Heart left ventricle (tissue), 16 donors: Measurements from ENCODE around the gene ATXN7L1. TPM values are rescaled to one million over a fixed set of nuclear protein-coding genes. Genes with fewer than 3 reads are reported as not detected.
"Not testable (repeated sequence)": the region's sequence is repeated elsewhere in the genome, so short reads cannot be mapped to it uniquely, and the experiment has no call there.

ENCODE experiments used
- ATAC-seq, 4 donors: fragments of 200-7000 bp; cut with Tn5 transposase; one replicate each; pipeline ENCODE4 v1.9.1; 2020 to 2022; ENCODE audit warnings: moderate library complexity in 4 of 4, mild to moderate bottlenecking in 3 of 4, moderate number of reproducible peaks in 1 of 4
- DNase-seq, 5 donors: peaks; one replicate each; pipeline ENCODE4 v3.0.0-alpha.2; 2020
- H3K27ac ChIP-seq, 12 donors: fragments of 200-600 bp; sonication (generic) in 4 of 12; one replicate each; pipeline versions ENCODE4 v1.5.0 to v1.8.0; 2016 to 2022; ENCODE audit warnings: mild to moderate bottlenecking in 2 of 12
- H3K27me3 ChIP-seq, 9 donors: fragments of 200-600 bp; sonication (generic) in 2 of 9; one replicate each; pipeline versions ENCODE4 v1.5.1 to v1.8.0; 2016 to 2022; ENCODE audit warnings: mild to moderate bottlenecking in 3 of 9
- H3K36me3 ChIP-seq, 9 donors: fragments of 200-600 bp; sonication (generic) in 2 of 9; one replicate each; pipeline versions ENCODE4 v1.5.0 to v1.8.0; 2018 to 2022; ENCODE audit warnings: mild to moderate bottlenecking in 2 of 9
- H3K4me1 ChIP-seq, 12 donors: fragments of 200-600 bp; sonication (generic) in 4 of 12; one replicate each; pipeline versions ENCODE4 v1.5.0 to v1.8.0; 2016 to 2022; ENCODE audit warnings: mild to moderate bottlenecking in 3 of 12
- H3K4me3 ChIP-seq, 12 donors: fragments of 200-600 bp; sonication (generic) in 4 of 12; one replicate each; pipeline versions ENCODE4 v1.5.0 to v1.8.0; 2017 to 2022; ENCODE audit warnings: mild to moderate bottlenecking in 9 of 12, moderate library complexity in 4 of 12
- H3K9me3 ChIP-seq, 12 donors: fragments of 200-600 bp; sonication (generic) in 4 of 12; one replicate each; pipeline versions ENCODE4 v1.5.0 to v1.8.0; 2016 to 2022; ENCODE audit warnings: mild to moderate bottlenecking in 1 of 12
- CTCF ChIP-seq, 12 donors: fragments of 200-600 bp; sonication (generic) in 4 of 12; IDR thresholded peaks; one replicate each; pipeline versions ENCODE4 v1.5.0 to v1.8.0; 2018 to 2022; ENCODE audit warnings: antibody characterized with exemption in 12 of 12, mild to moderate bottlenecking in 5 of 12
- POLR2A ChIP-seq, 2 donors: fragments of 450-650 bp; IDR thresholded peaks; one replicate each; pipeline ENCODE4 v1.6.1; 2017; ENCODE audit warnings: antibody characterized with exemption in 2 of 2, mild to moderate bottlenecking in 2 of 2, moderate library complexity in 2 of 2
- WGBS, 4 donors: extraction: QIAGEN DNeasy Blood & Tissue Kit in 2 of 4; methylation state at CpG; one replicate each; pipeline versions ENCODE4 v1.1.5 to v1.1.7; 2013 to 2018; 5-methylcytosine and 5-hydroxymethylcytosine counted together
- intact Hi-C, 10 donors: fragments of 100-400 bp; cut with DNase I; formaldehyde crosslinking; loops; one replicate each; pipeline versions ENCODE4 v1.11.1 to v1.14.2; 2022
- polyA plus RNA-seq, 2 donors: library from polyadenylated mRNA; stranded (reverse); fragments of 200-250 nt; gene quantifications; one replicate each; pipeline ENCODE4 v1.2.3, GENCODE V29; 2013
- total RNA-seq, 9 donors: library from RNA; depleted of rRNA in 2 of 9; stranded (reverse); fragments of >200 nt in 2 of 9; fragmentation: NEBNext Ultra II Directional in 3 of 9; extraction: Animal tissue kit (Norgen Biotek cat#: 25700) in 3 of 9; gene quantifications; one replicate each; pipeline versions ENCODE4 v1.1.0 to v1.2.4, GENCODE V29; 2016 to 2023
- donor health status: ischemic (EF 13 %, LVEDD 7.1; RV severe dilation, severe dysfunction).
- donor health status: healthy with polysubstance abuse.
- donor health status: DM: no; HTN: yes; CAD: no.
- donor health status: DM: no; HTN: no; CAD: no.
- donor health status: ischemic (EF 25% LVEDD 6.9; RV normal size, moderate dysfunction).
- donor health status: ischemic (EF 25% LVEDD 5.7; RV mildly dilated, moderate dysfunction).
- donor health status: healthy.
- donor health status: DM: yes; HTN: yes; CAD: no.
- donor health status: ischemic (EF 35%, LVEDD 5.7; RV mildly dilated, moderate dysfunction).
- donor health status: nonischemic (EF 11% LVEDD 7.7; RV severe dilation, severe dysfunction).
- donor health status: DM: yes; HTN: yes; CAD: no.
- donor health status: PGD.
- donor health status: ischemic (EF 29% LVEDD 5.4; RV normal size, mild dysfunction).
- donor health status: nonischemic (EF 23%, LVEDD 6.1; RV moderate dilation, normal function).

ATXN7L1 gene
- total and polyA plus RNA-seq, 11 donors = 2.0 to 10.6 (median 3.6) TPM

DNA sequence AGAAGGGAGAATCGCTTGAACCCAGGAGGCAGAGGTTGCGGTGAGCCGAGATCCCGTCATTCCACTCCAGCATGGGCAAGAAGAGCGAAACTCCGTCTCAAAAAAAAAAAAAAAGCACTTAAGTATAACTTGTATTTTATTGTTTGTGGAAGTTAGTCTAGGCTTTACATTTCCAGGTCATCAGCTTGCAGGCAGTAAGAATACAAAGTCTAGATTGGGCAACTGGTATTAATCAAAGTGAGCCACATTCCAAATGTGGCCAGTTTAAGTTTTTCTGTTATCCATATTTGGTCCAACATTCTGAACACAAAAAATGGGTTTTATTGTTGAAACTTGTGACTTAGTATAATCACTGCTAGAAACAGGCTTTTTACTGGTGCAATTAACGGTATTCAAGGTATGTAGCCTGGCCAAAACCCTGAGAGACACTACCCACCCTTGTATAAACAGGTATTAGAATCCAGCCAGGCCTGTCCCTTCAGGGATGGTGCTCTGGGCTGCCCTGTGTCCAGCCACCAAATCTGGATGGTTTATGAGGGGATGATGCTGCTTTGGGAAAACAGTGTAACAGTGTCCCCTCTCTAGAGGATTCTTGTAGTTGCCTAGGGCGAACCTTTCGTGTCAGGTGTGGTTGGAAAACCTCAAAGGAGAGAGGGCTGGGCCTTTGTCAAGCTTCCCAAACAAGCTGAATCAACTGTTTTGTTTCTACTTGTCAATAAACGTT lies 173.0 kb downstream of the ATXN7L1 start:
- 95 to 99% (median 96%) methylated on average over 10 of the region's 10 CpGs for WGBS, 4 donors
- TF ChIP-seq POLR2A (IDR thresholded peaks at IDR 0.05) (no peak), CTCF (IDR thresholded peaks at IDR 0.05) (no peak)
- no peak for DNase-seq
- Histone ChIP-seq H3K27ac (no peak overlapping the region), H3K9me3 (no peaks in the 10 kb centered on the region), H3K4me1 (peaks cover 0 to 11% (median 3%) of the 10 kb centered on the region in 12 donors), H3K36me3 (no peaks in the 10 kb centered on the region), H3K4me3 (no peak overlapping the region), H3K27me3 (no peaks in the 10 kb centered on the region)
- ATAC-seq = no peak
- intact Hi-C loops = no loop called here

- DNase-seq = no peak
- 84 to 96% (median 95%) methylated on average over 8 of the region's 8 CpGs for WGBS, 4 donors
- no peak for ATAC-seq
- H3K27ac ChIP-seq = no peak overlapping the region
- no peaks in the 10 kb centered on the region for H3K4me1 ChIP-seq
- H3K4me3 ChIP-seq = no peak overlapping the region
- no peaks in the 10 kb centered on the region for H3K27me3 ChIP-seq
- no peaks in the 10 kb centered on the region for H3K9me3 ChIP-seq
- peaks cover 0 to 3% (median 0%) of the 10 kb centered on the region in 9 donors for H3K36me3 ChIP-seq
- TF ChIP-seq CTCF (IDR thresholded peaks at IDR 0.05) (no peak), POLR2A (IDR thresholded peaks at IDR 0.05) (no peak)
- intact Hi-C loops = no loop called here
Measured at GRCh38 chr7:105699568-105700236, 176.7 kb downstream of the ATXN7L1 start.

DNA sequence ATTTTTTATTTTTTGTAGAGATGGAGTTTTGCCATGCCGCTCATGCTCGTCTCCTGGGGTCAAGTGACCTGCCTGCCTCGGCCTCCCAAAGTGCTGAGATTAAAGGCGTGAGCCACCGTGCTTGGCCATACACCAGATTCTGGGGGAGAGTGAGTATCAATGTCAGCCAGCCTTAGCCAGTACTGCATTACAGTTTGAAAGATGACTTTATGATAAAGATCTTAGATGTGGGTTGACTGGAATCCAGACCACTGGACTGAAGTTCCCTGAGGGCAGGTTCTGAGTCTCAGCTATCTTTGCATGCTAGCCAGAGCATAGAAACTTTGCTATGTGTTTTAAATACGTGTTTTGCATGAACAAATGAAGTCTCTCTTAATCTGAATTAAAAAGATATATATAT lies 177.9 kb downstream of the ATXN7L1 start:
- Histone ChIP-seq H3K4me1 (no peaks in the 10 kb centered on the region), H3K4me3 (no peak overlapping the region), H3K9me3 (no peaks in the 10 kb centered on the region), H3K27me3 (no peaks in the 10 kb centered on the region), H3K36me3 (peaks cover 0 to 3% (median 0%) of the 10 kb centered on the region in 9 donors), H3K27ac (no peak overlapping the region)
- TF ChIP-seq POLR2A (IDR thresholded peaks at IDR 0.05) (no peak), CTCF (IDR thresholded peaks at IDR 0.05) (no peak)
- ATAC-seq = no peak
- intact Hi-C loops = no loop called here
- 94 to 97% (median 97%) methylated on average over 6 of the region's 6 CpGs for WGBS, 4 donors
- no peak for DNase-seq

- no peak for DNase-seq
- Histone ChIP-seq H3K9me3 (no peaks in the 10 kb centered on the region), H3K4me3 (no peak overlapping the region), H3K36me3 (peaks cover 0 to 3% (median 0%) of the 10 kb centered on the region in 9 donors), H3K27me3 (no peaks in the 10 kb centered on the region), H3K4me1 (peaks cover 0 to 1% (median 0%) of the 10 kb centered on the region in 12 donors), H3K27ac (no peak overlapping the region)
- TF ChIP-seq POLR2A (IDR thresholded peaks at IDR 0.05) (no peak), CTCF (IDR thresholded peaks at IDR 0.05) (no peak)
- intact Hi-C loops = no loop called here
- 93 to 98% (median 96%) methylated on average over 5 of the region's 5 CpGs for WGBS, 4 donors
- ATAC-seq = no peak
Measured at GRCh38 chr7:105697753-105698152, 178.6 kb downstream of the ATXN7L1 start.

- WGBS, 4 donors = 78 to 86% (median 82%) methylated on average over 11 of the region's 11 CpGs
- H3K4me1 ChIP-seq, ATAC-seq, intact Hi-C loops, H3K9me3 ChIP-seq, H3K27ac ChIP-seq, H3K4me3 ChIP-seq, H3K36me3 ChIP-seq, DNase-seq, H3K27me3 ChIP-seq: not testable (repeated sequence)
Measured at GRCh38 chr7:105697169-105697568, 179.2 kb downstream of the ATXN7L1 start.
